ENCODE measurements around the gene SAMHD1.
"Not testable (repeated sequence)": the region's sequence is repeated elsewhere in the genome, so short reads cannot be mapped to it uniquely, and the experiment has no call there.

SAMHD1 gene

GRCh38 chr20:36951198-36951978 is at the start of gene SAMHD1:
SAMHD1 (minus strand) TSS chr20:36951708; CDS start chr20:36951643, 65 bp downstream.
- peak within 1 kb of the TSS; percentile 85 for H3K4me3 ChIP-seq (ENCODE audit: low read length)
- TF ChIP-seq ZNF274 (IDR thresholded peaks at IDR 0.05; ENCODE audit: low read depth, low read length) = no peak

GRCh38 chr20:37000171-37000570 is 48.7 kb upstream of the SAMHD1 start:
- not testable (repeated sequence) for H3K4me3 ChIP-seq (ENCODE audit: low read length)

GRCh38 chr20:36998652-36999051 is 47.1 kb upstream of the SAMHD1 start:
- TF ChIP-seq ZNF274 (IDR thresholded peaks at IDR 0.05; ENCODE audit: low read depth, low read length) = no peak
- no peak overlapping the region for H3K4me3 ChIP-seq (ENCODE audit: low read length)

GRCh38 chr20:36997121-36997520 is 45.6 kb upstream of the SAMHD1 start:
- TF ChIP-seq ZNF274 (IDR thresholded peaks at IDR 0.05; ENCODE audit: low read depth, low read length) = no peak
- H3K4me3 ChIP-seq (ENCODE audit: low read length) = no peak overlapping the region

GRCh38 chr20:36994221-36994620 is 42.7 kb upstream of the SAMHD1 start:
- H3K4me3 ChIP-seq (ENCODE audit: low read length) = not testable (repeated sequence)

GRCh38 chr20:36992802-36993334 is 41.4 kb upstream of the SAMHD1 start:
- no peak for TF ChIP-seq ZNF274 (IDR thresholded peaks at IDR 0.05; ENCODE audit: low read depth, low read length)
- no peak overlapping the region for H3K4me3 ChIP-seq (ENCODE audit: low read length)

GRCh38 chr20:36991703-36992102 is 40.2 kb upstream of the SAMHD1 start:
- no peak overlapping the region for H3K4me3 ChIP-seq (ENCODE audit: low read length)
- TF ChIP-seq ZNF274 (IDR thresholded peaks at IDR 0.05; ENCODE audit: low read depth, low read length) = no peak

- no peak overlapping the region for H3K4me3 ChIP-seq (ENCODE audit: low read length)
- TF ChIP-seq ZNF274 (IDR thresholded peaks at IDR 0.05; ENCODE audit: low read depth, low read length) = no peak
Observed at GRCh38 chr20:36989797-36990196, 38.3 kb upstream of the SAMHD1 start.

GRCh38 chr20:36988494-36988966 is 37.0 kb upstream of the SAMHD1 start:
- TF ChIP-seq ZNF274 (IDR thresholded peaks at IDR 0.05; ENCODE audit: low read depth, low read length) = no peak
- no peak overlapping the region; the same call in 1 of the 2 replicates for H3K4me3 ChIP-seq (ENCODE audit: low read length)

- TF ChIP-seq ZNF274 (IDR thresholded peaks at IDR 0.05; ENCODE audit: low read depth, low read length) = no peak
- no peak overlapping the region for H3K4me3 ChIP-seq (ENCODE audit: low read length)
Observed at GRCh38 chr20:36984257-36984638, 32.7 kb upstream of the SAMHD1 start.

GRCh38 chr20:36975099-36975818 is 23.8 kb upstream of the SAMHD1 start:
- H3K4me3 ChIP-seq (ENCODE audit: low read length) = no peak overlapping the region
- TF ChIP-seq ZNF274 (IDR thresholded peaks at IDR 0.05; ENCODE audit: low read depth, low read length) = no peak

GRCh38 chr20:36974660-36975059 is 23.2 kb upstream of the SAMHD1 start:
- TF ChIP-seq ZNF274 (IDR thresholded peaks at IDR 0.05; ENCODE audit: low read depth, low read length) = no peak
- no peak overlapping the region for H3K4me3 ChIP-seq (ENCODE audit: low read length)

GRCh38 chr20:36971103-36971502 is 19.6 kb upstream of the SAMHD1 start:
- H3K4me3 ChIP-seq (ENCODE audit: low read length) = no peak overlapping the region
- TF ChIP-seq ZNF274 (IDR thresholded peaks at IDR 0.05; ENCODE audit: low read depth, low read length) = no peak

GRCh38 chr20:36969478-36970186 is 18.1 kb upstream of the SAMHD1 start:
- no peak for TF ChIP-seq ZNF274 (IDR thresholded peaks at IDR 0.05; ENCODE audit: low read depth, low read length)
- H3K4me3 ChIP-seq (ENCODE audit: low read length) = no peak overlapping the region

Data from GM08714 (cell line).